ENCODE measurements around the gene DCHS1.
A peak's percentile ranks its signal among the peaks of the same experiment; 100 is the strongest.

DCHS1 gene

DNA sequence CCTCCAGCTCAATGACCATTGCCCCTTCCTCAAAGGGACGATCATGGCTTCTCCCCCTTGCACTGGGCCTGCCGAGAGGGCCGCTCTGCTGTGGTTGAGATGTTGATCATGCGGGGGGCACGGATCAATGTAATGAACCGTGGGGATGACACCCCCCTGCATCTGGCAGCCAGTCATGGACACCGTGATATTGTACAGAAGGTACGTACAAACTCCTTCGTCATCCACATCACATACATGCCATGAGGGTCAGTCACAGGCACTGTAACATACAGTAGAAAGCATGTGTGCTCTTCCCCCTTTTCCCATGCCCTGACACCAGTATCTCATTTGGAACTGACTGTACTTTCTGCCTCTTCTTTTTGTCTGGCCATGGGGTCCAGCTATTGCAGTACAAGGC lies 47.6 kb downstream of the DCHS1 start:
- WGBS (ENCODE audit: extremely low coverage, insufficient coverage, insufficient read length): no CpG with 5 or more reads among the region's 9 CpGs
- H3K9me3 ChIP-seq (ENCODE audit: insufficient read depth, low read depth, low read length): no peaks in the 10 kb centered on the region
- peak overlapping the region; percentile 55 for H3K18ac ChIP-seq (ENCODE audit: low read length)
- H3K27ac ChIP-seq (ENCODE audit: low read depth, low read length): peak overlapping the region; percentile 86
- H3K79me1 ChIP-seq (ENCODE audit: low read length): peaks cover 38% of the 10 kb centered on the region
- no peak overlapping the region for H3K4me2 ChIP-seq (ENCODE audit: low read length)
- DNase-seq: peak; percentile 64 to 75
- H3K23ac ChIP-seq (ENCODE audit: low read length): no peak overlapping the region
- H4K12ac ChIP-seq (ENCODE audit: low read depth, low read length): no peak overlapping the region
- H2BK5ac ChIP-seq (ENCODE audit: low read depth, low read length, poor library complexity): peak overlapping the region; percentile 65
- peak overlapping the region; percentile 86 for H2AK5ac ChIP-seq (ENCODE audit: low read length)
- H3K79me2 ChIP-seq (ENCODE audit: control insufficient read depth, insufficient read depth, low read length, poor library complexity): peaks cover 29% of the 10 kb centered on the region
- H2BK120ac ChIP-seq (ENCODE audit: insufficient read depth, low read length, poor library complexity): peak overlapping the region; percentile 26
- no peak overlapping the region for H3K4me3 ChIP-seq (ENCODE audit: low read depth, low read length)
- H4K91ac ChIP-seq (ENCODE audit: low read depth, low read length): peak overlapping the region; percentile 74
- peak overlapping the region; percentile 51 for H2BK12ac ChIP-seq (ENCODE audit: low read length)
- H3K27me3 ChIP-seq (ENCODE audit: insufficient read depth, low read length): no peaks in the 10 kb centered on the region
- H3K9ac ChIP-seq (ENCODE audit: low read length): no peak overlapping the region
- peaks cover 38 to 40% of the 10 kb centered on the region in 2 experiments for H3K36me3 ChIP-seq (ENCODE audit: control insufficient read depth in 1 of 2, insufficient read depth in 2 of 2, low read length in 2 of 2)
- peaks cover 12 to 29% of the 10 kb centered on the region in 2 experiments for H3K4me1 ChIP-seq (ENCODE audit: control insufficient read depth in 1 of 2, insufficient read depth in 2 of 2, low read length in 2 of 2)
- H3K4ac ChIP-seq (ENCODE audit: low read depth, low read length): peak overlapping the region; percentile 45
- H2AFZ ChIP-seq (ENCODE audit: insufficient read depth, low read length, poor library complexity): no peak overlapping the region
- H3K14ac ChIP-seq (ENCODE audit: low read length): peak overlapping the region; percentile 77
- peak overlapping the region; percentile 32 for H4K8ac ChIP-seq (ENCODE audit: low read depth, low read length)

DNA sequence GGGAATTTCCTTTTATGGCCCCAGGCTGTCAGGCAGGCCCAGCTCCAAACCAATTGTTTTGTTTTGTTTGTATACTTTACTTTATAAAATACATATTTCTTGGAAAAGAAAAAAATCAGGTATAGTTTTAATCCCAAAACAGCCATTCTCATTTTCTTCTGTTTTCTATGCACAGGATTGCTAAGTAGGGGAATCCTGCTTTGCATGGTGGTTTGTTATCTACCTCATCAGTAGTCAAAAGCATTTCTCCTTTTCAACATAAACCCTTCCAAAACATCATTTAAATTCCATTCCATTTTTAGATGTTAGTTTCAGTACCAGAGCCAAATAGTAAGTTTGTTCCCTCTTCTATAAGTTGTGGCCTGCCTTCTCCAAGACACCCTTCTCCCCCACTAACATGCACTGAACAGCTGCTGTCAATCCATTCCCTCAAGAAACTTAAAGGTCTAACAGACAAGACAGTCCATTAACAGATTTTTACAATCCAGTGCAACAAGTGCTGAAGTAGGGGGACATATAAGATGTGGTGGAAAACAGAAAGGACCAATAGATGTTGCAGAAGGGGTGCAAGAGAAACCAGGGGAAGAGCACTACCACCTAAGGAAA lies 48.3 kb downstream of the DCHS1 start:
- peaks cover 38 to 40% of the 10 kb centered on the region in 2 experiments for H3K36me3 ChIP-seq (ENCODE audit: control insufficient read depth in 1 of 2, insufficient read depth in 2 of 2, low read length in 2 of 2)

DNA sequence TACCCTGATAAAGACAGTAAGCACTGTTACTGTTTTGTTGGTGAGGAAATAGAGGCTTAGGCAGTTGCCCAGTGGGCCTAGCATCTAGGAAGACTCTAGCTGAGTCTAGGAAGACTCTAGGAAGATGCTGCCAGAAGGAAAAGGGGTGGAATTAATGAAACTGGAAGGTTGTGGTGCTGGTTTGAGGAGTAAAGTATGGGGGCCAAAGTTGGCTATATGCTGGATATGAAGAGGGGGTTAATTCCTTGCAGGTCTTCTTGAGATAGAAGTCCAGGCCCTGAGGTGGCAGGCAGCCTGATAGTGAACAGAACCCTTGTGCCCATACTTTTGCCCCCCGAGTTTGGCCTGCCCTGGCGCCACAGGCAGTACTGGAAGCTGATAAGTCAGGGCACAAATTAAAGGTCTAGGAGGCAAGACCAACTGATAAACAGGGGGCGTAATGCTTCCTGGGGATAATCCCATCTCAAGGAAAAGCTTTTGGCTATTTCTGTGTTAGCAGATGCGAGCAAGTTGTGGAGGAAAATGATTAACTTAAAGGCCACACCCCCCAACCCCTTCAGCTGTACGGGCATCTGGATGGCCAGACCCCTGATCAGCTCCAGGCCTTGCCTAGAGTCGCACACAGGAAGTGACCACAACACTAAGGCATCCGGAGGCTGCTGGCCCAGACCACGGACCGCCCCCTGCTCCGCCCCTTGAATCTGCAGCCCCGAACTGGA lies 49.0 kb downstream of the DCHS1 start:
- Histone ChIP-seq H3K4me3 (ENCODE audit: low read depth, low read length) (no peak overlapping the region), H3K9ac (ENCODE audit: low read length) (no peak overlapping the region), H3K18ac (ENCODE audit: low read length) (peak overlapping the region; percentile 86), H4K8ac (ENCODE audit: low read depth, low read length) (peak overlapping the region; percentile 80), H3K23ac (ENCODE audit: low read length) (no peak overlapping the region), H3K79me1 (ENCODE audit: low read length) (peaks cover 29% of the 10 kb centered on the region), H3K4me2 (ENCODE audit: low read length) (peak overlapping the region; percentile 58), H3K14ac (ENCODE audit: low read length) (peak overlapping the region; percentile 86), H3K36me3 (ENCODE audit: control insufficient read depth in 1 of 2, insufficient read depth in 2 of 2, low read length in 2 of 2) (peaks cover 38 to 42% of the 10 kb centered on the region in 2 experiments), H2AFZ (ENCODE audit: insufficient read depth, low read length, poor library complexity) (peak overlapping the region; percentile 61), H3K27me3 (ENCODE audit: insufficient read depth, low read length) (no peaks in the 10 kb centered on the region), H4K12ac (ENCODE audit: low read depth, low read length) (peak overlapping the region; percentile 75), H3K27ac (ENCODE audit: low read depth, low read length) (peak overlapping the region; percentile 96), H2AK5ac (ENCODE audit: low read length) (peak overlapping the region; percentile 89), H3K79me2 (ENCODE audit: control insufficient read depth, insufficient read depth, low read length, poor library complexity) (peaks cover 29% of the 10 kb centered on the region), H2BK12ac (ENCODE audit: low read length) (peak overlapping the region; percentile 95), H2BK120ac (ENCODE audit: insufficient read depth, low read length, poor library complexity) (peak overlapping the region; percentile 87), H4K91ac (ENCODE audit: low read depth, low read length) (peak overlapping the region; percentile 92), H3K4ac (ENCODE audit: low read depth, low read length) (peak overlapping the region; percentile 90), H3K9me3 (ENCODE audit: insufficient read depth, low read depth, low read length) (no peaks in the 10 kb centered on the region), H3K4me1 (ENCODE audit: control insufficient read depth in 1 of 2, insufficient read depth in 2 of 2, low read length in 2 of 2) (peaks cover 12 to 36% of the 10 kb centered on the region in 2 experiments), H2BK5ac (ENCODE audit: low read depth, low read length, poor library complexity) (peak overlapping the region; percentile 89)
- WGBS (ENCODE audit: extremely low coverage, insufficient coverage, insufficient read length): no CpG with 5 or more reads among the region's 11 CpGs
- peak; percentile 82 to 87 for DNase-seq

More for the DNA sequence above, 48.3 kb downstream of the DCHS1 start:
- H2BK120ac ChIP-seq (ENCODE audit: insufficient read depth, low read length, poor library complexity): peak overlapping the region; percentile 29
- no peak overlapping the region for H3K4me3 ChIP-seq (ENCODE audit: low read depth, low read length)
- H2BK5ac ChIP-seq (ENCODE audit: low read depth, low read length, poor library complexity): peak overlapping the region; percentile 65
- no peak overlapping the region for H3K9ac ChIP-seq (ENCODE audit: low read length)
- peak overlapping the region; percentile 86 for H3K27ac ChIP-seq (ENCODE audit: low read depth, low read length)
- H4K12ac ChIP-seq (ENCODE audit: low read depth, low read length): no peak overlapping the region
- peaks cover 33% of the 10 kb centered on the region for H3K79me1 ChIP-seq (ENCODE audit: low read length)
- H3K9me3 ChIP-seq (ENCODE audit: insufficient read depth, low read depth, low read length): no peaks in the 10 kb centered on the region
- no peak overlapping the region for H2AK5ac ChIP-seq (ENCODE audit: low read length)
- H2AFZ ChIP-seq (ENCODE audit: insufficient read depth, low read length, poor library complexity): no peak overlapping the region
- no peak overlapping the region for H3K4ac ChIP-seq (ENCODE audit: low read depth, low read length)
- no peak overlapping the region for H3K14ac ChIP-seq (ENCODE audit: low read length)
- no peak overlapping the region for H3K18ac ChIP-seq (ENCODE audit: low read length)
- H3K4me1 ChIP-seq (ENCODE audit: control insufficient read depth in 1 of 2, insufficient read depth in 2 of 2, low read length in 2 of 2): peaks cover 12 to 34% of the 10 kb centered on the region in 2 experiments
- no peak overlapping the region for H2BK12ac ChIP-seq (ENCODE audit: low read length)
- H4K8ac ChIP-seq (ENCODE audit: low read depth, low read length): no peak overlapping the region
- H3K23ac ChIP-seq (ENCODE audit: low read length): no peak overlapping the region
- H3K27me3 ChIP-seq (ENCODE audit: insufficient read depth, low read length): no peaks in the 10 kb centered on the region
- H3K4me2 ChIP-seq (ENCODE audit: low read length): peak overlapping the region; percentile 56
- DNase-seq: no peak
- peaks cover 31% of the 10 kb centered on the region for H3K79me2 ChIP-seq (ENCODE audit: control insufficient read depth, insufficient read depth, low read length, poor library complexity)
- no peak overlapping the region for H4K91ac ChIP-seq (ENCODE audit: low read depth, low read length)

DNA sequence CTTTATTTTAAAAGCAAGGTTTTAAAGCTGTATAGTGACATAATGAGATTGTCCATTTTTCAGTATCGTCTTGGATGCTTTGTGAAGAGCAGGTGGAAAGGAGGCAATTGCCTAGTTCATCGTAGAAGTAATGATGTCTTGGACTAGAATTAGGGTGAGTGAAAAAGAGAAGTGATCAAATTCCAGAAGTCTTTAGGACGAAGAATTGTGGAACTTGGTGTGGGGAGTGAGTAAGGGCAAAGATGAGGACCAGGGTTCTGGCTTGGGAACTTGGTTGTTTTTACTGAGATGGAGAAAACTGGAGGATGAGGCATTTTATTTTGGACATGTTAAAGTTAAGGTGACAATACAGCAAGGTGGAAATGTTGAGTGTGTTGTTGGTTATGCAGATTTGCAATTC lies 50.8 kb downstream of the DCHS1 start:
- Histone ChIP-seq H3K4ac (ENCODE audit: low read depth, low read length) (peak overlapping the region; percentile 59), H3K23ac (ENCODE audit: low read length) (no peak overlapping the region), H3K36me3 (ENCODE audit: control insufficient read depth in 1 of 2, insufficient read depth in 2 of 2, low read length in 2 of 2) (peaks cover 36 to 43% of the 10 kb centered on the region in 2 experiments), H2AK5ac (ENCODE audit: low read length) (no peak overlapping the region), H2AFZ (ENCODE audit: insufficient read depth, low read length, poor library complexity) (no peak overlapping the region), H3K27me3 (ENCODE audit: insufficient read depth, low read length) (no peaks in the 10 kb centered on the region), H3K9ac (ENCODE audit: low read length) (no peak overlapping the region), H3K4me3 (ENCODE audit: low read depth, low read length) (no peak overlapping the region), H3K27ac (ENCODE audit: low read depth, low read length) (no peak overlapping the region), H2BK120ac (ENCODE audit: insufficient read depth, low read length, poor library complexity) (no peak overlapping the region), H3K14ac (ENCODE audit: low read length) (no peak overlapping the region), H4K12ac (ENCODE audit: low read depth, low read length) (no peak overlapping the region), H3K4me1 (ENCODE audit: control insufficient read depth in 1 of 2, insufficient read depth in 2 of 2, low read length in 2 of 2) (peaks cover 12 to 25% of the 10 kb centered on the region in 2 experiments), H3K79me1 (ENCODE audit: low read length) (peaks cover 25% of the 10 kb centered on the region), H3K9me3 (ENCODE audit: insufficient read depth, low read depth, low read length) (no peaks in the 10 kb centered on the region), H4K91ac (ENCODE audit: low read depth, low read length) (no peak overlapping the region), H2BK12ac (ENCODE audit: low read length) (no peak overlapping the region), H3K4me2 (ENCODE audit: low read length) (peak overlapping the region; percentile 69), H3K79me2 (ENCODE audit: control insufficient read depth, insufficient read depth, low read length, poor library complexity) (peaks cover 27% of the 10 kb centered on the region), H4K8ac (ENCODE audit: low read depth, low read length) (no peak overlapping the region), H3K18ac (ENCODE audit: low read length) (no peak overlapping the region), H2BK5ac (ENCODE audit: low read depth, low read length, poor library complexity) (no peak overlapping the region)
- DNase-seq: no peak
- WGBS (ENCODE audit: extremely low coverage, insufficient coverage, insufficient read length): no CpG with 5 or more reads among the region's 3 CpGs

All from trophoblast cell (in vitro differentiated cells and primary cell).